ENCODE results near the gene ROR2.

ROR2 gene

GRCh38 chr9:91766315-91767069, 183.5 kb downstream of the ROR2 start:
- DNase-seq, result peak; percentile 88

GRCh38 chr9:91765296-91765695, 184.7 kb downstream of the ROR2 start:
- no peak for DNase-seq

- no peak for DNase-seq
These were observed 185.4 kb downstream of the ROR2 start for GRCh38 chr9:91764661-91765060.

- DNase-seq, result no peak
These were observed 188.7 kb downstream of the ROR2 start for GRCh38 chr9:91761362-91761761.

GRCh38 chr9:91760906-91761305, 189.1 kb downstream of the ROR2 start:
- no peak for DNase-seq

- DNase-seq, result peak; percentile 72
These were observed 191.5 kb downstream of the ROR2 start for GRCh38 chr9:91758491-91758981.

- DNase-seq, result peak; percentile 54
These were observed 192.2 kb downstream of the ROR2 start for GRCh38 chr9:91757782-91758181.

- DNase-seq, result no peak
These were observed 193.6 kb downstream of the ROR2 start for GRCh38 chr9:91756510-91756780.

- DNase-seq, result peak; percentile 27
These were observed 194.1 kb downstream of the ROR2 start for GRCh38 chr9:91755761-91756509.

GRCh38 chr9:91753711-91754110, 196.3 kb downstream of the ROR2 start:
- DNase-seq, result no peak

GRCh38 chr9:91751922-91752321, 198.1 kb downstream of the ROR2 start:
- peak; percentile 77 for DNase-seq

GRCh38 chr9:91750343-91750742, 199.7 kb downstream of the ROR2 start:
- DNase-seq, result peak; percentile 30

GRCh38 chr9:91746904-91747303, 203.1 kb downstream of the ROR2 start:
- peak; percentile 73 for DNase-seq

GRCh38 chr9:91746357-91746756, 203.7 kb downstream of the ROR2 start:
- DNase-seq, result no peak

GRCh38 chr9:91744114-91744513, 205.9 kb downstream of the ROR2 start:
- DNase-seq, result no peak

GRCh38 chr9:91741522-91741921, 208.5 kb downstream of the ROR2 start:
- peak; percentile 65 for DNase-seq

- peak; percentile 64 for DNase-seq
These were observed 209.3 kb downstream of the ROR2 start for GRCh38 chr9:91740701-91741100.

GRCh38 chr9:91736898-91737601, 213.0 kb downstream of the ROR2 start:
- no peak for DNase-seq

- DNase-seq, result no peak
These were observed 213.7 kb downstream of the ROR2 start for GRCh38 chr9:91736311-91736710.

- DNase-seq, result no peak
These were observed 215.0 kb downstream of the ROR2 start for GRCh38 chr9:91735049-91735448.

- DNase-seq, result peak; percentile 39
These were observed 215.6 kb downstream of the ROR2 start for GRCh38 chr9:91734371-91734981.

GRCh38 chr9:91733006-91733624, 216.9 kb downstream of the ROR2 start:
- DNase-seq, result no peak

Data from fibroblast of skin of right quadriceps (primary cell).